HEK293T (cell line): ENCODE measurements around the gene MSX2.

Experiments
- CTCF ChIA-PET: fragments of 350-600 bp; formaldehyde crosslinking; extraction: SDS; loops from one replicate; lab custom pipeline; 2021; ENCODE audit warnings: antibody characterized with exemption, inconsistent platforms; lab: Yijun Ruan, JAX
- POLR2A ChIA-PET: fragments of 350-600 bp; formaldehyde crosslinking; extraction: SDS; loops from one replicate; lab custom pipeline; 2020; ENCODE audit warnings: antibody characterized with exemption, inconsistent platforms; lab: Yijun Ruan, JAX
- DNase-seq: peaks from one replicate; pipeline ENCODE4 v3.0.0; 2012; ENCODE audit warnings: mixed read lengths; ENCODE audit errors: extremely low spot score
- ARNT ChIP-seq: fragments of 450-650 bp; IDR thresholded peaks from 2 replicates; pipeline ENCODE4 v1.6.1; 2017; ENCODE audit warnings: mild to moderate bottlenecking
- BHLHE40 ChIP-seq: fragments of 450-650 bp; IDR thresholded peaks from 2 replicates; pipeline ENCODE4 v1.6.1; 2016; ENCODE audit warnings: mild to moderate bottlenecking, moderate library complexity, borderline replicate concordance
- CTBP1 ChIP-seq: fragments of 450-650 bp; IDR thresholded peaks from 2 replicates; pipeline ENCODE4 v1.6.1; 2016; ENCODE audit warnings: borderline replicate concordance
- ELF4 ChIP-seq: fragments of 450-650 bp; IDR thresholded peaks from 2 replicates; pipeline ENCODE4 v1.6.1; 2017; ENCODE audit warnings: antibody characterized with exemption
- FOXA1 ChIP-seq: fragments of 450-650 bp; IDR thresholded peaks from 2 replicates; pipeline ENCODE4 v1.6.1; 2016; ENCODE audit warnings: mild to moderate bottlenecking
- FOXK2 ChIP-seq: fragments of 450-650 bp; IDR thresholded peaks from 2 replicates; pipeline ENCODE4 v1.6.1; 2016; ENCODE audit warnings: mild to moderate bottlenecking
- FOXM1 ChIP-seq: fragments of 450-650 bp; IDR thresholded peaks from 2 replicates; pipeline ENCODE4 v1.6.1; 2017; ENCODE audit warnings: mild to moderate bottlenecking, borderline replicate concordance
- HDGF ChIP-seq: fragments of 450-650 bp; IDR thresholded peaks from 2 replicates; pipeline ENCODE4 v1.6.1; 2017; ENCODE audit warnings: antibody characterized with exemption, borderline replicate concordance
- L3MBTL2 ChIP-seq: fragments of 450-650 bp; conservative IDR thresholded peaks from 2 replicates; pipeline ENCODE4 v1.6.1; 2016; ENCODE audit warnings: mild to moderate bottlenecking
- LEF1 ChIP-seq: fragments of 450-650 bp; IDR thresholded peaks from 2 replicates; pipeline ENCODE4 v1.6.1; 2017; ENCODE audit warnings: mild to moderate bottlenecking, borderline replicate concordance
- NFRKB ChIP-seq: fragments of 450-650 bp; IDR thresholded peaks from 2 replicates; pipeline ENCODE4 v1.6.1; 2016; ENCODE audit warnings: mild to moderate bottlenecking, moderate library complexity
- SP1 ChIP-seq: fragments of 450-650 bp; IDR thresholded peaks from 2 replicates; pipeline ENCODE4 v1.6.1; 2017
- TARDBP ChIP-seq: fragments of 450-650 bp; IDR thresholded peaks from 2 replicates; pipeline ENCODE4 v1.6.1; 2016
- ZNF384 ChIP-seq: fragments of 450-650 bp; IDR thresholded peaks from 2 replicates; pipeline ENCODE4 v1.6.1; 2016
- TF ChIP-seq, protein P1 (sequence below): fragments of 450-650 bp; IDR thresholded peaks from 2 replicates; pipeline ENCODE4 v1.6.1; 2016

MSX2 gene

DNA sequence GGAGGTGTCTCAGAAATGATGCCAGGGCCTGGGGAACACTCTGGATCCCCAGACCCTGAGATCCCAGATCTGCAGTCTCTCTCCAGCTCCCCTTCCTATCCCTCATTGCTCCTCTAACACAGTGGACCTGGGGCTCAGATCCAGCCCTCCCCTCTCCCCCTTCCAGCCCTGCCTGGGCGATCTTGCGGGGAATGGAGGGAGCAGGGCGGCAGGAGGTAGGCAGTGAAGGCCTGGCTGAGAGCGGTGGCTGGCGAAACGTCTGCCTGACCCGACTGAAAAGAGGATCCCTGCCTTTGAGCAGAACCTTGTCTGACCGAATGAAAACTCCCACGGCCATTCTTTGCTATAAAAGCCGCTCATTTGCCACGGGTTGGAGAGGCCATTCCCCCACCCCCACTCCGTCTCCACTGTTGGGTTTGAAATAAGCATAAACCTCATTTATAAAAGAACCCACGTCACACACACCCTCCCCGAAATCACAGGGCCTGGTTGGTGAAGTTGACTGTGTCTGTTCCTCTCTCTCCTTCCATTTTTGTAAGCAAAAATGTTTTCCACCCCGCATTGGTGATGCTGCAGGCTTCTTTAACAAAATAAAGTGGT lies 8.8 kb downstream of the MSX2 start:
- ChIA-PET POLR2A (no interaction called here), CTCF (no interaction called here)
- TF ChIP-seq, protein P1, sequence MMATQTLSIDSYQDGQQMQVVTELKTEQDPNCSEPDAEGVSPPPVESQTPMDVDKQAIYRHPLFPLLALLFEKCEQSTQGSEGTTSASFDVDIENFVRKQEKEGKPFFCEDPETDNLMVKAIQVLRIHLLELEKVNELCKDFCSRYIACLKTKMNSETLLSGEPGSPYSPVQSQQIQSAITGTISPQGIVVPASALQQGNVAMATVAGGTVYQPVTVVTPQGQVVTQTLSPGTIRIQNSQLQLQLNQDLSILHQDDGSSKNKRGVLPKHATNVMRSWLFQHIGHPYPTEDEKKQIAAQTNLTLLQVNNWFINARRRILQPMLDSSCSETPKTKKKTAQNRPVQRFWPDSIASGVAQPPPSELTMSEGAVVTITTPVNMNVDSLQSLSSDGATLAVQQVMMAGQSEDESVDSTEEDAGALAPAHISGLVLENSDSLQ: no peak
- TF ChIP-seq CTBP1: no peak
- DNase-seq: no peak

DNA sequence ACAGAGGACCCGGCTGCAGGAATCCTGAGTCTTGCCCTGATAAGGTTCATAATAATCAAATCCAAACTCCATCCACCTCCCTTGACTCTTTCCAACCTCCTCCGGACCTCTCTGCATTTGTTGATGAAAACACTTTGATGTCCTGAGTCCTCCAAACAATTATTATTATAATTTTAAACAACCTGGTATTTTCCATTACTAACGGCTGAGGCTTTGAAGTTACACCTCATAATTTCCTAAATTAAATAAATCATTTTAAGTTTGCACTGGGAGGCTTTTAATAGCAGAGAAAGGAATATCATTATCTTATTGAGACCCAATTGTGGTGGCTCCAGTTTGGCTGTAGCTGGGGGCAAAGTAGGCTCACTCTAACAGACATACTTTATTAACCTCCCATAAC lies 9.5 kb downstream of the MSX2 start:
- CTCF ChIA-PET: no interaction called here
- no peak for DNase-seq
- TF ChIP-seq LEF1 (no peak), ELF4 (no peak), BHLHE40 (no peak), ZNF384 (no peak), ARNT (no peak), TARDBP (no peak), FOXK2 (no peak), SP1 (no peak), FOXM1 (no peak), FOXA1 (no peak), HDGF (no peak), CTBP1 (no peak), NFRKB (no peak)
- TF ChIP-seq, protein P1: no peak
- POLR2A ChIA-PET: no interaction called here

GRCh38 chr5:174734571-174735497 lies 10.5 kb downstream of the MSX2 start:
- POLR2A ChIA-PET: interaction anchor here (0.8 kb wide), 1 partner anchor 399 kb away, joined by 3 read pairs; no protein-coding TSS in a partner anchor
- CTCF ChIA-PET: interaction anchor here (0.6 kb wide), 2 partner anchors 163 to 550 kb away, joined by 3 read pairs; no protein-coding TSS in a partner anchor
- TF ChIP-seq SP1 (no peak), ZNF384 (no peak), FOXA1 (no peak), NFRKB (no peak), LEF1 (no peak), BHLHE40 (no peak), FOXM1 (no peak), L3MBTL2 (no peak), ELF4 (no peak), TARDBP (no peak)
- TF ChIP-seq, protein P1: no peak
- DNase-seq: no peak

- ChIA-PET POLR2A (interaction anchor here (0.8 to 1.0 kb wide), 2 partner anchors 16 to 400 kb away, joined by 3 to 4 read pairs; no protein-coding TSS in a partner anchor), CTCF (interaction anchor here (0.6 to 1.4 kb wide), 7 partner anchors 9 to 326 kb away, joined by 3 to 15 read pairs (median 3); no protein-coding TSS in a partner anchor)
- DNase-seq: peak; percentile 77
- TF ChIP-seq L3MBTL2: peak; percentile 60
- no peak for TF ChIP-seq FOXA1
- TF ChIP-seq ELF4: no peak
- TF ChIP-seq, protein P1: peak; percentile 55; the same call in 1 of the 2 replicates
These were observed 11.3 kb downstream of the MSX2 start for GRCh38 chr5:174735498-174736330.

- ChIA-PET CTCF (interaction anchor here (0.7 to 1.4 kb wide), 6 partner anchors 9 to 327 kb away, joined by 3 to 15 read pairs (median 4); no protein-coding TSS in a partner anchor), POLR2A (interaction anchor here (0.9 to 1.0 kb wide), 2 partner anchors 15 to 41 kb away, joined by 4 read pairs; no protein-coding TSS in a partner anchor)
- TF ChIP-seq CTBP1: no peak
- no peak for DNase-seq
These were observed 11.9 kb downstream of the MSX2 start for GRCh38 chr5:174736331-174736721.
